OCI-LY1 (cell line): Measurements from ENCODE around the gene DGKA.

ENCODE experiments used
- H2AFZ ChIP-seq: fragments of 200-600 bp; sonication (generic), shearing (Covaris generic); 2 replicates; pipeline ENCODE4 v1.6.0; 2014; ENCODE audit warnings: antibody characterized with exemption, mild to moderate bottlenecking, low read length
- H3F3A ChIP-seq: fragments of 200-600 bp; sonication (generic), shearing (Covaris generic); 2 replicates; pipeline ENCODE4 v1.6.0; 2014; ENCODE audit warnings: mild to moderate bottlenecking, antibody characterized with exemption, low read length, moderate library complexity; ENCODE audit not compliant: insufficient read depth
- H3K27ac ChIP-seq: fragments of 200-600 bp; sonication (generic); 2 replicates; pipeline ENCODE4 v1.5.1; 2014; ENCODE audit warnings: low read length, mixed run types, mild to moderate bottlenecking, low read depth; ENCODE audit not compliant: poor library complexity, severe bottlenecking
- H3K27me3 ChIP-seq: fragments of 200-600 bp; sonication (generic); 2 replicates; pipeline ENCODE4 v1.6.0; 2014; ENCODE audit warnings: antibody characterized with exemption, mild to moderate bottlenecking, low read length, moderate library complexity; ENCODE audit not compliant: insufficient read depth
- H3K36me3 ChIP-seq: fragments of 200-600 bp; sonication (generic); 2 replicates; pipeline ENCODE4 v1.6.1; 2014; ENCODE audit warnings: mild to moderate bottlenecking, antibody characterized with exemption, low read length, moderate library complexity, mixed read lengths; ENCODE audit not compliant: insufficient read depth
- H3K4me1 ChIP-seq: fragments of 200-600 bp; sonication (generic); 2 replicates; pipeline ENCODE4 v1.5.1; 2014; ENCODE audit warnings: mild to moderate bottlenecking, low read length, moderate library complexity; ENCODE audit not compliant: insufficient read depth, severe bottlenecking
- H3K4me2 ChIP-seq: fragments of 200-600 bp; sonication (generic), shearing (Covaris generic); 2 replicates; pipeline ENCODE4 v1.6.1; 2014; ENCODE audit warnings: low read length
- H3K4me3 ChIP-seq: fragments of 200-600 bp; sonication (generic); 2 replicates; pipeline ENCODE4 v1.5.1; 2014; ENCODE audit warnings: low read length, low read depth, mild to moderate bottlenecking, mixed read lengths; ENCODE audit not compliant: poor library complexity, severe bottlenecking
- H3K79me2 ChIP-seq: fragments of 200-600 bp; shearing (Covaris generic); 2 replicates; pipeline ENCODE4 v1.6.1; 2016; ENCODE audit warnings: mixed run types, low read length, mixed read lengths; ENCODE audit not compliant: insufficient read depth
- H3K9ac ChIP-seq: fragments of 200-600 bp; sonication (generic), shearing (Covaris generic); 2 replicates; pipeline ENCODE4 v1.6.1; 2014; ENCODE audit warnings: mild to moderate bottlenecking, low read length, mixed read lengths
- H3K9me2 ChIP-seq: fragments of 200-600 bp; sonication (generic), shearing (Covaris generic); 2 replicates; pipeline ENCODE4 v1.6.1; 2014; ENCODE audit warnings: low read depth, mild to moderate bottlenecking, low read length, mixed read lengths
- H3K9me3 ChIP-seq: fragments of 200-600 bp; shearing (Covaris generic); 2 replicates; pipeline ENCODE4 v1.6.1; 2014; ENCODE audit warnings: low read length, mixed read lengths
- H4K20me1 ChIP-seq: fragments of 200-600 bp; sonication (generic), shearing (Covaris generic); 2 replicates; pipeline ENCODE4 v1.6.0; 2016; ENCODE audit warnings: mild to moderate bottlenecking, low read length; ENCODE audit not compliant: insufficient read depth
- EZH2 ChIP-seq: fragments of 200-600 bp; sonication (generic), shearing (Covaris generic); IDR thresholded peaks from 2 replicates; pipeline ENCODE4 v1.8.0; 2017; ENCODE audit warnings: borderline replicate concordance, mixed run types, mild to moderate bottlenecking, antibody characterized with exemption, low read length, moderate library complexity, mixed read lengths
- TF ChIP-seq, protein P1 (sequence below): fragments of 200-600 bp; sonication (generic), shearing (Covaris generic); IDR thresholded peaks from 2 replicates; pipeline ENCODE4 v1.5.1; 2017; ENCODE audit warnings: mild to moderate bottlenecking, antibody characterized with exemption, low read length, moderate library complexity, mixed read lengths

The DGKA gene

GRCh38 chr12:55942055-55942454 lies 11.1 kb downstream of the DGKA start:
- H2AFZ ChIP-seq = no peak overlapping the region
- no peak for TF ChIP-seq EZH2
- TF ChIP-seq, protein P1, sequence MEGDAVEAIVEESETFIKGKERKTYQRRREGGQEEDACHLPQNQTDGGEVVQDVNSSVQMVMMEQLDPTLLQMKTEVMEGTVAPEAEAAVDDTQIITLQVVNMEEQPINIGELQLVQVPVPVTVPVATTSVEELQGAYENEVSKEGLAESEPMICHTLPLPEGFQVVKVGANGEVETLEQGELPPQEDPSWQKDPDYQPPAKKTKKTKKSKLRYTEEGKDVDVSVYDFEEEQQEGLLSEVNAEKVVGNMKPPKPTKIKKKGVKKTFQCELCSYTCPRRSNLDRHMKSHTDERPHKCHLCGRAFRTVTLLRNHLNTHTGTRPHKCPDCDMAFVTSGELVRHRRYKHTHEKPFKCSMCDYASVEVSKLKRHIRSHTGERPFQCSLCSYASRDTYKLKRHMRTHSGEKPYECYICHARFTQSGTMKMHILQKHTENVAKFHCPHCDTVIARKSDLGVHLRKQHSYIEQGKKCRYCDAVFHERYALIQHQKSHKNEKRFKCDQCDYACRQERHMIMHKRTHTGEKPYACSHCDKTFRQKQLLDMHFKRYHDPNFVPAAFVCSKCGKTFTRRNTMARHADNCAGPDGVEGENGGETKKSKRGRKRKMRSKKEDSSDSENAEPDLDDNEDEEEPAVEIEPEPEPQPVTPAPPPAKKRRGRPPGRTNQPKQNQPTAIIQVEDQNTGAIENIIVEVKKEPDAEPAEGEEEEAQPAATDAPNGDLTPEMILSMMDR = no peak
- peaks cover 10% of the 10 kb centered on the region for H3F3A ChIP-seq
- peaks cover 7% of the 10 kb centered on the region for H3K4me1 ChIP-seq
- peaks cover 96% of the 10 kb centered on the region for H3K36me3 ChIP-seq
- H3K9me2 ChIP-seq = no peaks in the 10 kb centered on the region
- H4K20me1 ChIP-seq = no peaks in the 10 kb centered on the region
- no peaks in the 10 kb centered on the region for H3K79me2 ChIP-seq
- no peaks in the 10 kb centered on the region for H3K27me3 ChIP-seq
- no peak overlapping the region for H3K4me3 ChIP-seq
- no peaks in the 10 kb centered on the region for H3K9me3 ChIP-seq
- no peak overlapping the region for H3K27ac ChIP-seq
- no peak overlapping the region for H3K9ac ChIP-seq
- no peak overlapping the region for H3K4me2 ChIP-seq

- peaks cover 7% of the 10 kb centered on the region for H3K4me1 ChIP-seq
- TF ChIP-seq, protein P1 = no peak
- TF ChIP-seq EZH2 = no peak
Measured at GRCh38 chr12:55942577-55943136, 11.7 kb downstream of the DGKA start.

GRCh38 chr12:55946553-55946952 lies 15.6 kb downstream of the DGKA start:
- peaks cover 88% of the 10 kb centered on the region for H3K36me3 ChIP-seq
- TF ChIP-seq, protein P1 = no peak
- no peak for TF ChIP-seq EZH2

More at GRCh38 chr12:55942577-55943136, 11.7 kb downstream of the DGKA start:
- Histone ChIP-seq H3K9me3 (no peaks in the 10 kb centered on the region), H4K20me1 (no peaks in the 10 kb centered on the region), H3K4me3 (no peak overlapping the region), H2AFZ (no peak overlapping the region), H3K4me2 (no peak overlapping the region), H3K27me3 (no peaks in the 10 kb centered on the region), H3K27ac (no peak overlapping the region), H3K9ac (no peak overlapping the region), H3K36me3 (peaks cover 96% of the 10 kb centered on the region), H3K79me2 (no peaks in the 10 kb centered on the region), H3F3A (peaks cover 10% of the 10 kb centered on the region), H3K9me2 (no peaks in the 10 kb centered on the region)

More at GRCh38 chr12:55946553-55946952, 15.6 kb downstream of the DGKA start:
- Histone ChIP-seq H3K27ac (no peak overlapping the region), H3K4me2 (no peak overlapping the region), H3K9me3 (no peaks in the 10 kb centered on the region), H3K4me1 (no peaks in the 10 kb centered on the region), H3K9ac (no peak overlapping the region), H3K27me3 (no peaks in the 10 kb centered on the region), H2AFZ (no peak overlapping the region), H3F3A (no peaks in the 10 kb centered on the region; the same call in 1 of the 2 replicates), H4K20me1 (no peaks in the 10 kb centered on the region), H3K4me3 (no peak overlapping the region), H3K79me2 (no peaks in the 10 kb centered on the region), H3K9me2 (no peaks in the 10 kb centered on the region)
